A549 (cell line): ENCODE data around the gene BBS10.

Experiments
- BHLHE40 ChIP-seq: IDR thresholded peaks from 2 replicates; pipeline ENCODE4 v1.6.1; 2012; ENCODE audit warnings: low read depth, low read length, inconsistent platforms
- CEBPB ChIP-seq, 2 experiments: fragments of >200 bp in 1 of 2; sonication (Bioruptor Twin) in 1 of 2; formaldehyde crosslinking in 1 of 2; IDR thresholded peaks; 2 replicates each; pipeline ENCODE4 v1.6.1; 2012 to 2016
- CHD2 ChIP-seq: fragments of 150-350 bp; IDR thresholded peaks from 2 replicates; pipeline ENCODE4 v1.6.1; 2014; ENCODE audit warnings: low read length; ENCODE audit not compliant: partially characterized antibody
- CHD4 ChIP-seq: fragments of 200-600 bp; sonication (generic); IDR thresholded peaks from 2 replicates; pipeline ENCODE4 v1.6.1; 2016; ENCODE audit warnings: antibody characterized with exemption, mild to moderate bottlenecking, borderline replicate concordance
- CTCF ChIP-seq: fragments of >200 bp; sonication (Bioruptor Twin); formaldehyde crosslinking; IDR thresholded peaks from 3 replicates; pipeline ENCODE4 v1.5.1; 2016
- HDAC2 ChIP-seq: fragments of 200-600 bp; sonication (generic); IDR thresholded peaks from 2 replicates; pipeline ENCODE4 v1.6.1; 2016
- KDM5A ChIP-seq: fragments of 200-600 bp; sonication (generic); IDR thresholded peaks from 2 replicates; pipeline ENCODE4 v1.6.1; 2016; ENCODE audit warnings: antibody characterized with exemption, mild to moderate bottlenecking
- POLR2A ChIP-seq: IDR thresholded peaks from 2 replicates; pipeline ENCODE4 v1.6.1; 2012; ENCODE audit warnings: mild to moderate bottlenecking, low read length
- ZFP36 ChIP-seq: fragments of 450-650 bp; IDR thresholded peaks from 2 replicates; pipeline ENCODE4 v1.6.1; 2014; ENCODE audit warnings: borderline replicate concordance; ENCODE audit not compliant: partially characterized antibody
- TF ChIP-seq, protein P1 (sequence below): IDR thresholded peaks from 2 replicates; pipeline ENCODE4 v1.6.1; 2012
- TF ChIP-seq, protein P2 (sequence below): IDR thresholded peaks from 2 replicates; pipeline ENCODE4 v1.6.1; 2012
- TF ChIP-seq, protein P3 (sequence below): fragments of 200-600 bp; sonication (generic); IDR thresholded peaks from 2 replicates; pipeline ENCODE4 v1.6.1; 2016; ENCODE audit warnings: antibody characterized with exemption, mild to moderate bottlenecking, moderate library complexity
- TF ChIP-seq, protein P4 (sequence below): fragments of 250-450 bp; sonication (Bioruptor Pico); IDR thresholded peaks from 2 replicates; pipeline ENCODE4 v1.5.0; 2021; ENCODE audit warnings: mild to moderate bottlenecking, moderate library complexity, borderline replicate concordance

DNA sequence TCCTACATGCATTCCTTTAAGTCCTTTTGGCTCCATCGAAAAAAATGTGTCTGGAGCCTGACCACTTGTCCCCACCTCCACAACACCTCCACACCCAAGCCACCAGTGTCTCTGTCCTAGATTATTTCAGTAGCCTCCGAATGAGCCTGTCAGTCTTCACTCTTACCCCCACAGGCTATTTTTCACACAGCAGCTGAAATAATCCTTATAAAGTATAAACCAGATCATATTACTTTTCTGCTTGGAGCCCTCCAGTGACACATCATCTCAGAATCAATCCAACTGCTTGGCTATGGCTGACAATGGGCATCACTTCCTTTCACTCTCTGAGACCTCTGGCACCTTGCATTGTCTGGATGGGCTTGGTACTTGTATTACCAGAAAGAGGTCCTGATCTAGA is 44.9 kb downstream of the BBS10 start:
- TF ChIP-seq CTCF (no peak), CEBPB (IDR thresholded peaks at IDR 0.05) (no peak), POLR2A (no peak), ZFP36 (no peak), BHLHE40 (no peak), CHD4 (no peak), KDM5A (no peak), HDAC2 (no peak), CHD2 (no peak)
- TF ChIP-seq, protein P1, sequence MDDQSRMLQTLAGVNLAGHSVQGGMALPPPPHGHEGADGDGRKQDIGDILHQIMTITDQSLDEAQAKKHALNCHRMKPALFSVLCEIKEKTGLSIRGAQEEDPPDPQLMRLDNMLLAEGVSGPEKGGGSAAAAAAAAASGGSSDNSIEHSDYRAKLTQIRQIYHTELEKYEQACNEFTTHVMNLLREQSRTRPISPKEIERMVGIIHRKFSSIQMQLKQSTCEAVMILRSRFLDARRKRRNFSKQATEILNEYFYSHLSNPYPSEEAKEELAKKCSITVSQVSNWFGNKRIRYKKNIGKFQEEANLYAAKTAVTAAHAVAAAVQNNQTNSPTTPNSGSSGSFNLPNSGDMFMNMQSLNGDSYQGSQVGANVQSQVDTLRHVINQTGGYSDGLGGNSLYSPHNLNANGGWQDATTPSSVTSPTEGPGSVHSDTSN = no peak
- TF ChIP-seq, protein P2, sequence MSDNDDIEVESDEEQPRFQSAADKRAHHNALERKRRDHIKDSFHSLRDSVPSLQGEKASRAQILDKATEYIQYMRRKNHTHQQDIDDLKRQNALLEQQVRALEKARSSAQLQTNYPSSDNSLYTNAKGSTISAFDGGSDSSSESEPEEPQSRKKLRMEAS = no peak
- TF ChIP-seq, protein P3, sequence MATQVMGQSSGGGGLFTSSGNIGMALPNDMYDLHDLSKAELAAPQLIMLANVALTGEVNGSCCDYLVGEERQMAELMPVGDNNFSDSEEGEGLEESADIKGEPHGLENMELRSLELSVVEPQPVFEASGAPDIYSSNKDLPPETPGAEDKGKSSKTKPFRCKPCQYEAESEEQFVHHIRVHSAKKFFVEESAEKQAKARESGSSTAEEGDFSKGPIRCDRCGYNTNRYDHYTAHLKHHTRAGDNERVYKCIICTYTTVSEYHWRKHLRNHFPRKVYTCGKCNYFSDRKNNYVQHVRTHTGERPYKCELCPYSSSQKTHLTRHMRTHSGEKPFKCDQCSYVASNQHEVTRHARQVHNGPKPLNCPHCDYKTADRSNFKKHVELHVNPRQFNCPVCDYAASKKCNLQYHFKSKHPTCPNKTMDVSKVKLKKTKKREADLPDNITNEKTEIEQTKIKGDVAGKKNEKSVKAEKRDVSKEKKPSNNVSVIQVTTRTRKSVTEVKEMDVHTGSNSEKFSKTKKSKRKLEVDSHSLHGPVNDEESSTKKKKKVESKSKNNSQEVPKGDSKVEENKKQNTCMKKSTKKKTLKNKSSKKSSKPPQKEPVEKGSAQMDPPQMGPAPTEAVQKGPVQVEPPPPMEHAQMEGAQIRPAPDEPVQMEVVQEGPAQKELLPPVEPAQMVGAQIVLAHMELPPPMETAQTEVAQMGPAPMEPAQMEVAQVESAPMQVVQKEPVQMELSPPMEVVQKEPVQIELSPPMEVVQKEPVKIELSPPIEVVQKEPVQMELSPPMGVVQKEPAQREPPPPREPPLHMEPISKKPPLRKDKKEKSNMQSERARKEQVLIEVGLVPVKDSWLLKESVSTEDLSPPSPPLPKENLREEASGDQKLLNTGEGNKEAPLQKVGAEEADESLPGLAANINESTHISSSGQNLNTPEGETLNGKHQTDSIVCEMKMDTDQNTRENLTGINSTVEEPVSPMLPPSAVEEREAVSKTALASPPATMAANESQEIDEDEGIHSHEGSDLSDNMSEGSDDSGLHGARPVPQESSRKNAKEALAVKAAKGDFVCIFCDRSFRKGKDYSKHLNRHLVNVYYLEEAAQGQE = no peak
- TF ChIP-seq, protein P4, sequence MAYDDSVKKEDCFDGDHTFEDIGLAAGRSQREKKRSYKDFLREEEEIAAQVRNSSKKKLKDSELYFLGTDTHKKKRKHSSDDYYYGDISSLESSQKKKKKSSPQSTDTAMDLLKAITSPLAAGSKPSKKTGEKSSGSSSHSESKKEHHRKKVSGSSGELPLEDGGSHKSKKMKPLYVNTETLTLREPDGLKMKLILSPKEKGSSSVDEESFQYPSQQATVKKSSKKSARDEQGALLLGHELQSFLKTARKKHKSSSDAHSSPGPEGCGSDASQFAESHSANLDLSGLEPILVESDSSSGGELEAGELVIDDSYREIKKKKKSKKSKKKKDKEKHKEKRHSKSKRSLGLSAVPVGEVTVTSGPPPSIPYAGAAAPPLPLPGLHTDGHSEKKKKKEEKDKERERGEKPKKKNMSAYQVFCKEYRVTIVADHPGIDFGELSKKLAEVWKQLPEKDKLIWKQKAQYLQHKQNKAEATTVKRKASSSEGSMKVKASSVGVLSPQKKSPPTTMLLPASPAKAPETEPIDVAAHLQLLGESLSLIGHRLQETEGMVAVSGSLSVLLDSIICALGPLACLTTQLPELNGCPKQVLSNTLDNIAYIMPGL (CRISPR knock-in tag) = no peak
